Measurements from ENCODE around the gene TMEM163.
A peak's percentile ranks its signal among the peaks of the same experiment; 100 is the strongest.

TMEM163 gene

GRCh38 chr2:134425724-134426496 is 292.9 kb downstream of the TMEM163 start:
- DNase-seq: no peak

- no peak for DNase-seq
Observed at GRCh38 chr2:134421556-134422328, 297.1 kb downstream of the TMEM163 start.

GRCh38 chr2:134420920-134421319 is 297.9 kb downstream of the TMEM163 start:
- no peak for DNase-seq

DNA sequence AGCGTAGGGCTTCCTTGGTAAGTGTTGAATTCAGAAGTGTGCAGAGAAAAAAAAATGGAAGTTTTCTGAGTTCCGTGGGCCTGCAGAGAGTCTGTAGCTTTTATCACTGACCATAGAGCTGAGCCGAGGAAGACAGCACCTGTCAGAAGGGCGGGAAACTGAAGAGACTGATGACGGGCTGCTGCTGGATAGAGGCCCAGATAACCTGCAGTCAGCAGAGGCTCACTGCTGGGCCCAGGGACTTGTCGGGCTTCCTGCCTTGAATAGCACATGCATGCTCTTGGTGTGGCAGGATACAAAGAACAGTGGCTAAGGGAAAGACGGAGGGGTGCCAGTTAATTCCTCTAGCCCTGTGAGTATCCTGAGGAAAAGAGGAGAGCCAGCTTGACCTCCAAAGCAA is 298.5 kb downstream of the TMEM163 start:
- no peak for DNase-seq

- DNase-seq: no peak
Observed at GRCh38 chr2:134417968-134418582, 300.7 kb downstream of the TMEM163 start.

DNA sequence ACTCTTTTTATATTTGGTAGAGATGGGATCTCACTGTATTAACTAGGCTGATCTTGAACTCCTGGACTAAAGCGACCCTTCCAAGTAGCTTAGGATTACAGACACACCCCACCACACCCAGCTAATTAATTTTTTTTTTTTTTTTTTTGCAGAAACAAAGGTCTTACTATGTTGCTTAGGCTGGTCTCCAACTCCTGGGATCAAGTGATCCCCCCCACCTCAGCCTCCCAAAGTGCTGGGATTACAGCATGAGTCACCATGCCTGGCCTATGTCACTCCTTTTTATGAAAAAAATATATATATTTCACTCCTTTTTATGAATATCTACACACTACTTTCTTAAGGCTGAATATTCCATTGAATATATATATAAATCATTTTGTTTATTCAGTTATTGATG is 302.2 kb downstream of the TMEM163 start:
- DNase-seq: no peak

GRCh38 chr2:134416018-134416417 is 302.8 kb downstream of the TMEM163 start:
- no peak for DNase-seq

GRCh38 chr2:134413912-134414311 is 304.9 kb downstream of the TMEM163 start:
- no peak for DNase-seq

GRCh38 chr2:134413430-134413829 is 305.4 kb downstream of the TMEM163 start:
- no peak for DNase-seq

DNA sequence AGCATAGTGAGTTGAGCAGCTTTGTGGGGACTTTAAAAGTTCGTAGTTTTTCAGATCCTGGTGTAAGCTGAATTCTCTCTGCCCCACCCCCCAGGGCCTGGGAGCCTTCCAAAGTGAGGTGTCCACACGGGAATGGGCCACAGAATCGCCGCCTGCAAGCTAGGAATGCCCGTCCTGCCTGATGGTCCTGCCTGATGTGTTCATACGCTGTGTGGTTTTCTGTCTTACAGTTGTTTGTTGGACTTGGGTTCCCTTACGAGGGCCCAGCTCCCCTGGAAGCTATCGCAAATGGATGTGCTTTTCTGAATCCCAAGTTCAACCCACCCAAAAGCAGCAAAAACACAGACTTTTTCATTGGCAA is 306.2 kb downstream of the TMEM163 start:
- no peak for DNase-seq

GRCh38 chr2:134411828-134412638 is 306.8 kb downstream of the TMEM163 start:
- peak; percentile 80 to 85 for DNase-seq

- peak; percentile 61 to 77 for DNase-seq
Observed at GRCh38 chr2:134411279-134411827, 307.4 kb downstream of the TMEM163 start.

- no peak for DNase-seq
Observed at GRCh38 chr2:134410831-134411231, 308.0 kb downstream of the TMEM163 start.

DNA sequence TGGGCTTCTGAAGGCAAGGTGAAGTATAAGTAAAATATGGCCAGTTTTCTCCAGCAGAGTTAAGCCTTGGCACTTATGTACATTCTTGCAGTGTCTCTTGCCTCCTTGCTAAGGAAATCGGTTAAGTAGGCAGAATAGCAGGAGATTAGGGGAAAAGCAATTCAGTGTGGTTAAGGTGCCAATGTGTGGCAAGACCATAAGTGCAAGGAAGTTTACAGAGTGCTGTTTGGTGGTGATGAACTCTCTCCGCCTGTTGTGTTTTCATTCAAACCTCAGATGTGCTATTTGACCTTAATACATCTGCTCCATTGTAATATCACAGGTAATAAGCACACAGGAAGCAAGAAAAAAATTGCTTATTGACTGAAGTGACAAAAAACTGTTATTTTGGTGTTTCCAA is 308.8 kb downstream of the TMEM163 start:
- DNase-seq: no peak

GRCh38 chr2:134408791-134409190 is 310.0 kb downstream of the TMEM163 start:
- no peak for DNase-seq

- peak in 1 of 2 experiments; percentile 20 for DNase-seq
Observed at GRCh38 chr2:134408386-134408785, 310.4 kb downstream of the TMEM163 start.

DNA sequence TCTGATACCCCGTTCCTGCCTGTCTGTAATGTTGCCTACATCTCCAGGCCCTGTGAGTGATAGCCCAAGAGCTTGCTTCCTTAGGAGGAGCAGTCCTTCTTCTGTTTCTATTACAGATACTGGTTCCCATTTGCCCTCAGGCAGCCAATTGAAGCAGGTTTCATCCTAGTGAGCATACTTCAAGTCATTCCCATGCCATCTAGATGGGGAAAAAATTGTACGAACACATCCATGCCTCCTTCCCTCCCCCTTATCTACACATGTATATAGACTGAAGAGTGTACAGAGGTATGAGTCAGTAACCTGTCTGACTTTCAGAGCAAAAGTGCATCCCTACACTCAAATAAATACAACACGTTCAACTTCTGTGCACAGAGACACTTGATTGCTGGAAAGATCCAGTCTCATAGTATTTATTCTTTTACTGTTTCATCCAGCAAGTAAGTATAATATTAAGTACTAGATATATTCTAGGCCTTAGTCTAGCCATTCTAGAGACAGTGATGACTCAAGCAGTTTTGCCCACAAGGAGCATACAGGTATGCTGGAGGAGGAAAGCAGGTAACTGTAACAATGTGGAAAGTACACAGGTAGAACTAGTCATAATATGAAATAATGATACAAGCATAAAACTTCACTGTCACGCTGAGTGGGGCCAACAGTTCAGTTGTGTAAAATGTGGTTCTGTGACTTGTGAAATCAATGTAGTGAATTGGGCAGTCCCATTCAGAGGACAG is 311.5 kb downstream of the TMEM163 start:
- DNase-seq: no peak

DNA sequence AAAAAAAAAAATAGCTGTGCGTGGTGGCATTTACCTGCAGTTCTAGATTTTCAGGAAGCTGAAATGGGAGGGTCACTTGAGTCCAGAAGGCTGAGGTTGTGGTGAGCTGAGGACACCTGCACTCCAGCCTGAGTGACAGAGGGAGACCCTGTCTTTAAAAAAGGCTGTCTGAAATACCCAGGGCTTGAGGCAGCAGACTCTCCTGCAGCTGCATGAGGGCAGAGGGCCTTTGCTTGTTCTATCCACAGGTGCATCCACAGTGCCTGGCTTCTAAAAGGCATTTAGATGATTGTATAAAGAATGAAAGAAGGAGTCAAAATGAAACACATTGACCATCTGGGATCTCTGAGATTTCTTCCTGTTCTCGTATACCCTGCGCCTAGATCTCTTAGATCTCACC is 312.1 kb downstream of the TMEM163 start:
- no peak for DNase-seq

GRCh38 chr2:134406311-134406710 is 312.5 kb downstream of the TMEM163 start:
- DNase-seq: no peak

Data from NCI-H524 (cell line).